Panc1 (cell line): ENCODE results near the gene NUMB. TPM values are rescaled to one million over a fixed set of nuclear protein-coding genes. Genes with fewer than 3 reads are reported as not detected.

Experiments
- ATAC-seq: fragments of 200-7000 bp; cut with Tn5 transposase; 2 replicates; pipeline ENCODE4 v1.9.1; 2020; ENCODE audit warnings: mild to moderate bottlenecking, moderate library complexity
- BruUV-seq: library from RNA; stranded (reverse); fragments of 400-500 nt; replicated peaks from 2 replicates; lab custom pipeline; 2021; lab: Mats Ljungman, UMichigan
- CTCF ChIA-PET: fragments of 300-600 bp; sonication (Branson Sonifier 250); formaldehyde crosslinking; loops from one replicate; lab custom pipeline; 2022; ENCODE audit warnings: antibody characterized with exemption; lab: Charles Lee
- POLR2A ChIA-PET: fragments of 300-600 bp; sonication (Branson Sonifier 250); formaldehyde crosslinking; loops from one replicate; lab custom pipeline; 2022; ENCODE audit warnings: antibody characterized with exemption; lab: Charles Lee
- DNase-seq: peaks from one replicate; pipeline ENCODE4 v3.0.0-alpha.2; 2010; ENCODE audit warnings: low read depth, low spot score
- H3K27ac ChIP-seq: 2 replicates; pipeline ENCODE4 v1.5.1; 2011; ENCODE audit warnings: mild to moderate bottlenecking, low read length, inconsistent platforms
- H3K27me3 ChIP-seq: fragments of 200-500 bp; sonication (Bioruptor generic); 2 replicates; pipeline ENCODE4 v1.6.0; 2014; ENCODE audit warnings: low read length, inconsistent platforms; ENCODE audit not compliant: control insufficient read depth, insufficient read depth
- H3K36me3 ChIP-seq: fragments of 200-500 bp; sonication (Bioruptor generic); 2 replicates; pipeline ENCODE4 v1.5.1; 2014; ENCODE audit warnings: inconsistent platforms, mild to moderate bottlenecking, low read length, moderate library complexity; ENCODE audit not compliant: control insufficient read depth, insufficient read depth
- H3K4me1 ChIP-seq: 2 replicates; pipeline ENCODE4 v1.5.1; 2011; ENCODE audit warnings: inconsistent platforms, mild to moderate bottlenecking, low read length, moderate library complexity; ENCODE audit not compliant: control insufficient read depth, insufficient read depth
- H3K4me3 ChIP-seq, 2 experiments: 2 replicates each; pipeline ENCODE4 v1.5.1; 2011 to 2012; ENCODE audit warnings: low read depth in 2 of 2, low read length in 2 of 2, mild to moderate bottlenecking in 2 of 2, inconsistent platforms in 1 of 2, moderate library complexity in 1 of 2
- H3K9me3 ChIP-seq: fragments of 200-500 bp; sonication (Bioruptor generic); 2 replicates; pipeline ENCODE4 v1.5.1; 2014; ENCODE audit warnings: low read depth, mild to moderate bottlenecking, inconsistent platforms, low read length, moderate library complexity; ENCODE audit not compliant: control insufficient read depth, insufficient read depth
- POLR2AphosphoS5 ChIP-seq: IDR thresholded peaks from 2 replicates; pipeline ENCODE4 v1.6.1; 2012; ENCODE audit warnings: mild to moderate bottlenecking, low read depth, low read length, moderate library complexity
- SIN3A ChIP-seq: IDR thresholded peaks from 2 replicates; pipeline ENCODE4 v1.6.1; 2012; ENCODE audit warnings: low read depth, mild to moderate bottlenecking, low read length, moderate library complexity, borderline replicate concordance; ENCODE audit not compliant: insufficient read depth
- TCF7L2 ChIP-seq: IDR thresholded peaks from 2 replicates; pipeline ENCODE4 v1.6.1; 2011; ENCODE audit warnings: mild to moderate bottlenecking, low read depth, low read length, inconsistent platforms
- in situ Hi-C: cut with HindIII; loops from 2 replicates; pipeline ENCODE4 v1.10.0; 2016; ENCODE audit warnings: low sequenced_read_pairs, low pct_unique_long_range_greater_than_20kb
- intact Hi-C: fragments of 100-400 bp; cut with micrococcal nuclease; formaldehyde crosslinking; loops from one replicate; pipeline ENCODE4 v1.10.0; 2022; ENCODE audit not compliant: unreplicated experiment
- total RNA-seq: library from RNA; stranded (reverse); gene quantifications from one replicate; pipeline ENCODE4 v1.2.1, GENCODE V29; 2021; ENCODE audit not compliant: unreplicated experiment
- TF ChIP-seq, protein P1 (sequence below): fragments of 450-650 bp; IDR thresholded peaks from 2 replicates; pipeline ENCODE4 v1.5.1; 2017; ENCODE audit warnings: mild to moderate bottlenecking
- TF ChIP-seq, protein P2 (sequence below), 2 experiments: IDR thresholded peaks; 2 replicates each; pipeline ENCODE4 v1.6.1; 2011 to 2012; ENCODE audit warnings: low read depth in 2 of 2, control low read depth in 1 of 2, low read length in 1 of 2, mild to moderate bottlenecking in 1 of 2, moderate library complexity in 1 of 2; ENCODE audit not compliant: insufficient read depth in 1 of 2

Gene NUMB
- total RNA-seq, 1 experiment from 2014 or later = 51.5 TPM

DNA sequence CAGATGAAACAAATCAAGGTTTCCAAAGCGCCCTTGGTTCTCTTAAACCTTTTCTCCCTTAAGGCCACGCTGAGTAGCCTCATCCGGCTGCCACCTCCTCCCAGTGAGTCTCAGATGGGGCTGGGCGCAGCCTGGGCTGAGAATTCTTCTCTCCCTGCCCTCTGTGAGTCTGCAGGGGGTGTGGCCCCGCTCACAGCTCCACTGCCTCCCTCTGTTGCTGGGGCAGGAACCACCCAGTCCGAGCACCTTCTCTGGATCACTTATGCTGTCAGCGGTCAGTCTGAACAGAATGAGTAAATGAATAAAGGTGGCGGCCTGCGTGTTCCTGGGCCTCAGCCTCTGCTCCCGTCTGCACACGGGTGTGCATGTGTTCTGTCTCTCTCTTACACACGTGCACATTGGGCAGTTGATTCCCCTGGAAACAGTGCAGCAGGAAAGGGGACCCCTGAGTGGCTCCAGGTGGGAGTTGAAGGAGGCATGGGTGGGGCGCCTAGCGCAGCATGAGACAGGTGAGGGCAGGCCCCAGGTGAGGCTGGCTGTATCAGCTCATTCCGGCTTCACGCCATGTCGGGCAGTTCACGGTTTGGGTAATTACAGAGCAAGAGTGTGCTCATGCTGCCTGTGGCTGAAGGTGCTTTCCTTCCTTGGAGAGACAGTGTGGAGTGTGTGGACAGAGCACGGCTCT, 216.7 kb downstream of the NUMB start:
- no peak overlapping the region for H3K27ac ChIP-seq
- in situ Hi-C loops (no loop called here), intact Hi-C loops (no loop called here)
- POLR2A ChIA-PET = interaction anchor here (0.6 kb wide), 1 partner anchor 96 kb away, joined by 4 read pairs; no protein-coding TSS in a partner anchor
- no peak for ATAC-seq
- DNase-seq = no peak
- no peaks in the 10 kb centered on the region for H3K36me3 ChIP-seq
- no peak overlapping the region for H3K4me3 ChIP-seq
- no peaks in the 10 kb centered on the region for H3K9me3 ChIP-seq
- H3K27me3 ChIP-seq = 0 out of 2 replicates have a peak, but pooled peaks cover 2% of the 10 kb centered on the region
- CTCF ChIA-PET = no interaction called here
- H3K4me1 ChIP-seq = peaks cover 10% of the 10 kb centered on the region
- TF ChIP-seq SIN3A (no peak), TCF7L2 (no peak), POLR2AphosphoS5 (no peak)
- TF ChIP-seq, protein P1, sequence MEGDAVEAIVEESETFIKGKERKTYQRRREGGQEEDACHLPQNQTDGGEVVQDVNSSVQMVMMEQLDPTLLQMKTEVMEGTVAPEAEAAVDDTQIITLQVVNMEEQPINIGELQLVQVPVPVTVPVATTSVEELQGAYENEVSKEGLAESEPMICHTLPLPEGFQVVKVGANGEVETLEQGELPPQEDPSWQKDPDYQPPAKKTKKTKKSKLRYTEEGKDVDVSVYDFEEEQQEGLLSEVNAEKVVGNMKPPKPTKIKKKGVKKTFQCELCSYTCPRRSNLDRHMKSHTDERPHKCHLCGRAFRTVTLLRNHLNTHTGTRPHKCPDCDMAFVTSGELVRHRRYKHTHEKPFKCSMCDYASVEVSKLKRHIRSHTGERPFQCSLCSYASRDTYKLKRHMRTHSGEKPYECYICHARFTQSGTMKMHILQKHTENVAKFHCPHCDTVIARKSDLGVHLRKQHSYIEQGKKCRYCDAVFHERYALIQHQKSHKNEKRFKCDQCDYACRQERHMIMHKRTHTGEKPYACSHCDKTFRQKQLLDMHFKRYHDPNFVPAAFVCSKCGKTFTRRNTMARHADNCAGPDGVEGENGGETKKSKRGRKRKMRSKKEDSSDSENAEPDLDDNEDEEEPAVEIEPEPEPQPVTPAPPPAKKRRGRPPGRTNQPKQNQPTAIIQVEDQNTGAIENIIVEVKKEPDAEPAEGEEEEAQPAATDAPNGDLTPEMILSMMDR = no peak
- TF ChIP-seq, protein P2, sequence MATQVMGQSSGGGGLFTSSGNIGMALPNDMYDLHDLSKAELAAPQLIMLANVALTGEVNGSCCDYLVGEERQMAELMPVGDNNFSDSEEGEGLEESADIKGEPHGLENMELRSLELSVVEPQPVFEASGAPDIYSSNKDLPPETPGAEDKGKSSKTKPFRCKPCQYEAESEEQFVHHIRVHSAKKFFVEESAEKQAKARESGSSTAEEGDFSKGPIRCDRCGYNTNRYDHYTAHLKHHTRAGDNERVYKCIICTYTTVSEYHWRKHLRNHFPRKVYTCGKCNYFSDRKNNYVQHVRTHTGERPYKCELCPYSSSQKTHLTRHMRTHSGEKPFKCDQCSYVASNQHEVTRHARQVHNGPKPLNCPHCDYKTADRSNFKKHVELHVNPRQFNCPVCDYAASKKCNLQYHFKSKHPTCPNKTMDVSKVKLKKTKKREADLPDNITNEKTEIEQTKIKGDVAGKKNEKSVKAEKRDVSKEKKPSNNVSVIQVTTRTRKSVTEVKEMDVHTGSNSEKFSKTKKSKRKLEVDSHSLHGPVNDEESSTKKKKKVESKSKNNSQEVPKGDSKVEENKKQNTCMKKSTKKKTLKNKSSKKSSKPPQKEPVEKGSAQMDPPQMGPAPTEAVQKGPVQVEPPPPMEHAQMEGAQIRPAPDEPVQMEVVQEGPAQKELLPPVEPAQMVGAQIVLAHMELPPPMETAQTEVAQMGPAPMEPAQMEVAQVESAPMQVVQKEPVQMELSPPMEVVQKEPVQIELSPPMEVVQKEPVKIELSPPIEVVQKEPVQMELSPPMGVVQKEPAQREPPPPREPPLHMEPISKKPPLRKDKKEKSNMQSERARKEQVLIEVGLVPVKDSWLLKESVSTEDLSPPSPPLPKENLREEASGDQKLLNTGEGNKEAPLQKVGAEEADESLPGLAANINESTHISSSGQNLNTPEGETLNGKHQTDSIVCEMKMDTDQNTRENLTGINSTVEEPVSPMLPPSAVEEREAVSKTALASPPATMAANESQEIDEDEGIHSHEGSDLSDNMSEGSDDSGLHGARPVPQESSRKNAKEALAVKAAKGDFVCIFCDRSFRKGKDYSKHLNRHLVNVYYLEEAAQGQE (IDR thresholded peaks at IDR 0.05; ENCODE audit: insufficient read depth in 1 of 2, low read depth in 2 of 2, low read length in 1 of 2) = no peak
- no TSS peak for BruUV-seq

DNA sequence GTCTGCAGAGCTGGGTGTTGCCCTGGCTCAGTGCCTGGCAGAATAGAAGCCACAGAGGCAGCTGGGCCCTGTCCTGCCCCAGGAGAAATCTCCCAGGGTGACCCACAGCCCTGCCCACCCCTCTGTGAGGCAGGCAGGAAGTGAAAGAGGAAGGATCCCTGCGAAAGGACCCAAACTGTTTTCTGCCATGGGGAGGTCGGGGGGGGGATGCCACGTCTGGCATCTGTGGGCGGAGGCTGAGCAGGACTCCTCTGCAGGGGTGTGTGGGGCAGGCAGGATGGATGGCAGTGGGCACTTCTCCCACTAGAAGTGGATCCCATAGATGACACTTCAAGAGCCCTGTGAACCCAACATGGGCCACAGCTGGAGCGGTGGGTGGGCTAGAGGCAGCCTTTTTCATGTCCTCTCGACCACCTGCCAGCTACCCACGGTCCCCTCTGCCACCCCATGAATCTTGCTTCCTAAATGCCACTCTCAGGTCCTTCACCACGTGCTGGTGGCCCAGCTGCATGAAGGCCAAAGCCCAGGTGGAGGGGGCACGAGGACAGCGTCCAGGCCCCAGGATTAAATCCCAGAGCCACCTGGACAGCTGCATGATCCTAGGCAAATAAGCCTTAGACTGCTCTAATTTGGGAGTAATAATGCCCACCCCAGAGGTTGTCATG, 217.4 kb downstream of the NUMB start:
- Histone ChIP-seq H3K36me3 (no peaks in the 10 kb centered on the region), H3K27ac (no peak overlapping the region), H3K4me1 (peaks cover 10% of the 10 kb centered on the region), H3K27me3 (0 out of 2 replicates have a peak, but pooled peaks cover 2% of the 10 kb centered on the region), H3K9me3 (no peaks in the 10 kb centered on the region), H3K4me3 (no peak overlapping the region)
- no TSS peak for BruUV-seq
- POLR2A ChIA-PET = no interaction called here
- DNase-seq (no peak), ATAC-seq (no peak)
- in situ Hi-C loops (no loop called here), intact Hi-C loops (no loop called here)
- TF ChIP-seq POLR2AphosphoS5 (no peak), SIN3A (no peak)
- TF ChIP-seq, protein P2 (IDR thresholded peaks at IDR 0.05; ENCODE audit: insufficient read depth in 1 of 2, low read depth in 2 of 2, low read length in 1 of 2) = no peak
- CTCF ChIA-PET = no interaction called here
